Sciatic nerve (tissue), 2 donors: ENCODE data around the gene SMIM41. TPM values are rescaled to one million over a fixed set of nuclear protein-coding genes. Genes with fewer than 3 reads are reported as not detected.

Source experiments
- ATAC-seq: fragments of 200-7000 bp; cut with Tn5 transposase; one replicate; pipeline ENCODE4 v1.9.1; 2020; ENCODE audit warnings: mild to moderate bottlenecking, moderate library complexity
- DNase-seq: peaks from one replicate; pipeline ENCODE4 v3.0.0-alpha.2; 2020; ENCODE audit warnings: low spot score
- intact Hi-C: fragments of 100-400 bp; cut with DNase I; formaldehyde crosslinking; loops from one replicate; pipeline ENCODE4 v1.14.2; 2022
- total RNA-seq: library from RNA; stranded (reverse); fragmentation: NEBNext Ultra II Directional; extraction: Animal tissue kit (Norgen Biotek cat#: 25700); gene quantifications from one replicate; pipeline ENCODE4 v1.2.1, GENCODE V29; 2021
- donor health status: DM: no; HTN: no; CAD: no.
- donor health status: DM: no; HTN: no; CAD: no.

Gene SMIM41
- total RNA-seq, 1 donor from 2014 or later, result 12.4 TPM

DNA sequence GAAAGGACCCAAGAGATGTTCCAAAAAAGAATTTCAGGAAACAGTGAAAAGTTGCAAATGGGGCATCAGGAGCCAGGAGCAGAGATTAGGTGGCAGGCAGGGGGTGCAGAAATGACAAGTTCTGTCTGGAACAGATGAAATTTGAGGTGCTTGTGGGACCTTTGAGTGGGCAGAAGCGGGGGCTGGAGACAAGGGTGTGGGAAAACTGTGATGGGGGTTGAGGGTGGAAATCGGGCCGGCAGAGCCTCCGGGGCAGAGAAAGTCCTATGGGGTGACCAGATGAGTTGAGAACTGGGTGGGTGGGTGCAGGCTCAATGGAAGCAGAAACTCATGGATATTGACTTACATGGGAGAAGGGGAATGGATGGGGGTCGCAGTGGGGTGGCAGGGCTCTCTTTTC is 29.8 kb upstream of the SMIM41 start:
- ATAC-seq (no peak), DNase-seq (no peak)
- intact Hi-C loops, result no loop called here

DNA sequence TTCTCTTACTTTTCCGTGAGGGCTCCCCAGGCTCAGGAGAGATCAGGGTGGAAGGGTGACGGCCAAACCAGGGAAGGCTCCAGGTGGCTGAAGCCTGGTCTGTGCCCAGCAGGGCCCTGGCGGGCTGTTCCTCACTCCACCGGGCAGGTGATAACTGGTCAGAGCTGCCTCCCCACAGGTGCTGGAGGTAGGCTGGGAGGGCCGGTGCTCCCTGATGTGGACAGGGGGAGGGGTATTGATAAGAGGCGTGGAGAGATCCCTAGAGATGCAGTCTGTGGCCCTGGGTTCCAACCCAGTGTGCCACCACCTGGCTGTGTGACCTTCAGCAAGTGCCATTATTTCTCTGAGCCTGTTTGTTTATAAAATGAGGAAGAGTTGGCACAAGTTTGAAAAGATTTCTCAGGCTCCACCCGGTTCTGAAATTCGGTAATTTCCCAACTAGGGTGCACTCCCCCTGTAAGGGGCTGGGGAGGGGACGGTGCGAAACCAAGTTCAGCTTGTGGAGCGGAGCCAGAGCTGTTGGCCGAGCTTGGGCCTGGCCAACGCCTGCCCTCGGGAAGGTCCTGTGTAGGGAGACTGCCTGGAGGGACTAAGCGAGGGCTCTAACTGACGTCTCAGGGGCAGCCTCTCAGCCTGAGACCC is 29.3 kb upstream of the SMIM41 start:
- ATAC-seq (peak; percentile 15), DNase-seq (peak; percentile 83)
- intact Hi-C loops, result no loop called here

DNA sequence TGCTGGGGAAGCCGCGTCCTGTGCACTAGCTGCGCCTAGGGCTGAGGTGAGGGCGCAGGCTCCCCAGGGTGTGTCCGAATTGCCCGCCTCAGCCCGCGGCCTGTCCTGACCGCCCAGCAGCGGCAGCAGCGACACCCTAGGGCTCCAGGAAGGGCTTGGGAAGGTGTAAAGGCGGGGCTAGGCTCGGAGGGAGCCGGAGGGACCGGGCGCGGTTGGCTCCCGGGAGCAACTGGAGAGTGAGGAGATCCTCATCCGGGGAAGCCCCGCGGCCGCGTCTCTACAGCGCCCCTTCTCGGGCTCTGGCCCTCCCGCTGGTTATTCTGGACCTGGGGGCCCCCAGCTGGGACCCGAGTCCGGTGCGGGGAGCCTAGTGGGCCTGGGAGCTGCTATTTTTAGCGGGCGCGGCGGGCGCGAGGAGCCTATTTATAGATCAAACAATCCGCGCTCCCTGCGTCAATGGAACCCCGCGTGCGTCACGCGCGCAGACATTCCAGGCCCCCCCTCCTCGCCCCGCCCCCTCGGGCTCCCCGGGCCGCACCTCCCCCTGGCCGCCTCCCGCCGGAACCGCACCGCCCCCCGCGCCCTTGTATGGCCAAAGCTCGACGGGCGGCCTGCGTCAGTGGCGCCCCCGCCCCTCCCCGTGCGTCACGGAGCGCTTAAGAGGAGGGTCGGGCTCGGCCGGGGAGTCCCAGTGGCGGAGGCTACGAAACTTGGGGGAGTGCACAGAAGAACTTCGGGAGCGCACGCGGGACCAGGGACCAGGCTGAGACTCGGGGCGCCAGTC is 28.6 kb upstream of the SMIM41 start, which contains the start of gene NR4A1:
Gene NR4A1 (plus strand): TSS at position 685 of the 784 bp plus-strand sequence. CDS start 2,887 bp downstream, outside the sequence.
- peak; percentile 100 for DNase-seq
- ATAC-seq, result peak; percentile 82
- intact Hi-C loops, result no loop called here

DNA sequence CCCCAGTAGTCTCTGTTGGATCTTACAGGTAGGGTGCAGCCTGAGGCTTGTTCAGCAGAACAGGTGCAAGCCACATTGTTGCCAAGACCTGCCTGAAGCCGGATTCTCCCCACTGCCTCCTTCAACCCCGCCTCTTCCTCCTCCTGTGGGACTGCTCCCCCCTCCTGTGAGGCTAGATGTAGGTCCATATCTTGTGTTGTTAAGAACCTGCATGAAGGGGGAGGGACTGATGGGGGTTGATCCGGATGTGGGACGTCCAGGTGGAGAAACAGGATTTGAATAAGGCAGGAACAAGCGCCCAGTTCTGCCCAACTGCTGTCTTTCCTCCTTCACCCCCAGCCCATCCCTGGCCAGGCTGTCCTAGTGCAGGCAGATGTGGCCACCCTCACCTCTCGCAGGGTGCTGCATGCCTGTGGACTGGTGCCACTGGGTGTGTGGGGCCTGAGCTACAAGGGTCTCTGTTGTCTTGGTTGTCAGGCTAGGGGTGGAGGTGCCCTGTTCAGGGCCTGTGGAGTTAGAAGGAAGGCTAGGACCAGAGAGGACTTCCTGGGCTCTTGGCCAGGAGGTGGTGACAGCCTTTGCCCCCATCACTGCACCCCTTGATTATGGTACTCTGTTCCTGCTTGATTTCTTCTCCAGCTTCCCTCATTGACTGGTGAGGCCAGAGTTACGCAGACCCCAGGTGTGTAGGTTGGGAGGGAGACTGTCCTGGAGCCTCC is 26.9 kb upstream of the SMIM41 start:
- ATAC-seq (no peak), DNase-seq (peak; percentile 65)
- intact Hi-C loops, result no loop called here

DNA sequence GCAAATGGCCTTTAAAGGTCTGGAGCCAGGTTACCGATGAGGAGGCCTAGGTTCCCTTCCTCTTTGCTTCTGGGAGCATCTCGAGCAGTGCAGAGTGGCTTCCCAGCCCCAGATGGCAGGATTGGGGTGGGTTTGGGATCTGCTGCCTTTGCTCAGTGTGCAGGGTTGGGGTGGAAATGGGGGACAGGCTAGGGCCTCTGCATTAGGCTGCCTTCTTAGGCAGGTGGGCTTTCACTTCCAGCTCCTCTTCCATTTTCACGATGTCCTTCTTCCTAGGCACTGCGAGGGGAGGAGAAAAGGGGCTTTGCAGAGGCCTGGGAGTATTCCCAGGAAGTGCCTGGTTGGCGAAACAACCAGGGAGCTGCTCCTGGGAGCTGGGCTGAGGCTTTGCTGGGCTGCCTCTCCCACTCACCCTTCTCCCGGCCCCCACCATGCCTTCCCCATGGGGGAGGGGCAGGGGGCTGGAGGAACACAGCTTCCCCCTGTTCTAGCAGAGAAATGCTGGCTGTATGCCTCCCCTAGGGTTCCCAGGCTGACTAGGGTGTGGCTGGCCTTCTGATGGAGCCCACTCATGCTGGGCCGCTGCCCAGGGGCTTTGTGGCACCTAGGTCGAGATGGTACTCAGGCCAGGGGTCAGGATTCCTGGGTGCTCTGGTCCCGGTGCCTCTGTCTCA is 25.8 kb upstream of the SMIM41 start:
- intact Hi-C loops, result no loop called here
- ATAC-seq (no peak), DNase-seq (peak; percentile 81)

DNA sequence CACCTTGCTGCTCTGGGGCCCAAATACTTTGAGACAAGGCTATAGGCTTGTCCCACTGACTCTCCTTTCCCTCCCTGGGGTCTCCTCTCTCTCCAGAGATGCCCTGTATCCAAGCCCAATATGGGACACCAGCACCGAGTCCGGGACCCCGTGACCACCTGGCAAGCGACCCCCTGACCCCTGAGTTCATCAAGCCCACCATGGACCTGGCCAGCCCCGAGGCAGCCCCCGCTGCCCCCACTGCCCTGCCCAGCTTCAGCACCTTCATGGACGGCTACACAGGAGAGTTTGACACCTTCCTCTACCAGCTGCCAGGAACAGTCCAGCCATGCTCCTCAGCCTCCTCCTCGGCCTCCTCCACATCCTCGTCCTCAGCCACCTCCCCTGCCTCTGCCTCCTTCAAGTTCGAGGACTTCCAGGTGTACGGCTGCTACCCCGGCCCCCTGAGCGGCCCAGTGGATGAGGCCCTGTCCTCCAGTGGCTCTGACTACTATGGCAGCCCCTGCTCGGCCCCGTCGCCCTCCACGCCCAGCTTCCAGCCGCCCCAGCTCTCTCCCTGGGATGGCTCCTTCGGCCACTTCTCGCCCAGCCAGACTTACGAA is 25.2 kb upstream of the SMIM41 start:
- DNase-seq (peak; percentile 80), ATAC-seq (no peak)
- intact Hi-C loops, result no loop called here

DNA sequence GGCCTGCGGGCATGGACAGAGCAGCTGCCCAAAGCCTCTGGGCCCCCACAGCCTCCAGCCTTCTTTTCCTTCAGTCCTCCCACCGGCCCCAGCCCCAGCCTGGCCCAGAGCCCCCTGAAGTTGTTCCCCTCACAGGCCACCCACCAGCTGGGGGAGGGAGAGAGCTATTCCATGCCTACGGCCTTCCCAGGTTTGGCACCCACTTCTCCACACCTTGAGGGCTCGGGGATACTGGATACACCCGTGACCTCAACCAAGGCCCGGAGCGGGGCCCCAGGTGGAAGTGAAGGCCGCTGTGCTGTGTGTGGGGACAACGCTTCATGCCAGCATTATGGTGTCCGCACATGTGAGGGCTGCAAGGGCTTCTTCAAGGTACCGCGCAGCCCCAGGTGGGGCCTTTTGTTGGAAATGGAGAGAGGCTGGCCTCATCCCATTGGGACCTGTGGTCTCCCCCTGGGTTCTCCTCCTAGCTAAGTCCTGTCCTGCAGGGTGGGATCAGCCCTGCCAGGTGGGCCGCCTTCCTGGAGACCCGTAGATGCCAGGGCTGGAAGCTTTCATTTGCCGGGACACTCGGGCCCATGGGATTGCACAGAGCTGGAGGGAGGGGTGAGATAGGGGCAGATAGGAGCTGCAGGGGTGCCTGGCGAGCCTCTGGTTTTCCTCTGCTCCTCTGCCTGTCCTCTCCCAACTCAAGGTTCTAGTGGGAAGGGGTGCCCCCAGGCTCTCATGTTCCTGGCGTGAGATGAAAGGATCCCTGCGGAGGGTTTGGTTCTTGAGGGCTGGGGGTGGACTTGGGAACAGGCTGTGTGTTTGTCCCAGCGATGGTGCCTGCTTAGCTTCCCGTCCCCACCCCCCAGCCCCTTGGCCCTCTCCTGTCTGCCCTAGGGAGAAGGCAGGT is 24.4 kb upstream of the SMIM41 start:
- DNase-seq, result peak; percentile 73
- ATAC-seq, result no peak
- intact Hi-C loops, result no loop called here

DNA sequence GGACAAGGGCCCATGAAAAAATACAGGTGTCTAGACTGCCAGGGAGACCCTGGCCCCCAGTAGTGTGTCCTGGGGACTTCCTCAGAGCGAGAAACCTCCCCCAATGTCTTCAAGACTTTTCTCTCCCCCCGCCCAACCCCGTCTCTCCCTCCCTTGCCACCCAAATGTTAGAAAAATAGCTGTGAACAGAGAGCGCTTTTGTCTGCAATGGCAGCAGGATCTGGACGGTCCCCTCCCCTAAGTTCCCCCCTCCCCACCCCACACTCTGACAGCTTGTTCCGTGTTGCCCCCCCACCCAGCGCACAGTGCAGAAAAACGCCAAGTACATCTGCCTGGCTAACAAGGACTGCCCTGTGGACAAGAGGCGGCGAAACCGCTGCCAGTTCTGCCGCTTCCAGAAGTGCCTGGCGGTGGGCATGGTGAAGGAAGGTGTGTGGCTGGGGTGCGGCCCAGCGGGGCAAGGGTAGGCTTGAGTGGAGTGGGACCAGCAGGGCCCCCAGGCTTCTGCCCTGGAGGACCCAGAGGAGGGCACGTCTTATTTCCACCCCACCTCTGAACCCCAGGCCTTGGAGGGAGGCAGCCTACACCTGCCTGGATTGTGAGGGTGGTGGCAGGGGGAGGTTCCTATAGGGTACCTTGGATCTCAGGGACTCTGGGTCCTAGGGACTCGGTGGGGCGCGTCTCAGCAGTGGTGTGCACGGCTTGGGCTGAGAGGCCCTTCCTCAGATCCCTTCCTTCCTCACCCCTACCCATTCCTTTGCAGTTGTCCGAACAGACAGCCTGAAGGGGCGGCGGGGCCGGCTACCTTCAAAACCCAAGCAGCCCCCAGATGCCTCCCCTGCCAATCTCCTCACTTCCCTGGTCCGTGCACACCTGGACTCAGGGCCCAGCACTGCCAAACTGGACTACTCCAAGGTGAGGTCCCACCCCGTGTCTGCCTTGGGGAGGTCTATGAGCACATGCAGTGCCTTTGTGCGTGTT is 23.5 kb upstream of the SMIM41 start:
- intact Hi-C loops, result no loop called here
- ATAC-seq (peak; percentile 0), DNase-seq (peak; percentile 81)

DNA sequence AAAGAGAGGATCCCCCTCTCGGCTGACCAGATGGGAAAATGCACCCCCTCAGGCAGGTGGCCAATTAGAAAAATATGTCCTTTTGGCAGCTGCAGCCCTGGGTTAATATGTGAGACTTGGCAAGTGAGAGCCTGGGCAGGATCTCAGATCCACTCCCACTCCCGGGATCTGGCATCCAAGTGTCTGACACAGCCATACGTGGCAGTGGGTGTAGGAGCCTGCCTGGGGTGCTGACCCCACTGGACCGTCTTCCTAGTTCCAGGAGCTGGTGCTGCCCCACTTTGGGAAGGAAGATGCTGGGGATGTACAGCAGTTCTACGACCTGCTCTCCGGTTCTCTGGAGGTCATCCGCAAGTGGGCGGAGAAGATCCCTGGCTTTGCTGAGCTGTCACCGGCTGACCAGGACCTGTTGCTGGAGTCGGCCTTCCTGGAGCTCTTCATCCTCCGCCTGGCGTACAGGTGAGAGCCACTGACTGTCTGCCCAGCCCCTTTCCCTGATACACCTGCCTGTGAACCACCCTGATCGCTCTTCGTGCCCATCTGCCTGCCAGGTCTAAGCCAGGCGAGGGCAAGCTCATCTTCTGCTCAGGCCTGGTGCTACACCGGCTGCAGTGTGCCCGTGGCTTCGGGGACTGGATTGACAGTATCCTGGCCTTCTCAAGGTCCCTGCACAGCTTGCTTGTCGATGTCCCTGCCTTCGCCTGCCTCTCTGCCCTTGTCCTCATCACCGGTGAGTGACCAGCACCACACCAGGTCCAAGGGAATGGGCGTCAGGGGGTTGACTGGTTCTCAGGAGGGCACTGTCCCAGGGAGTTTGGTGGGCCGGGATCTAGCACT is 22.5 kb upstream of the SMIM41 start:
- intact Hi-C loops, result no loop called here
- peak; percentile 71 for DNase-seq
- peak; percentile 1 for ATAC-seq

DNA sequence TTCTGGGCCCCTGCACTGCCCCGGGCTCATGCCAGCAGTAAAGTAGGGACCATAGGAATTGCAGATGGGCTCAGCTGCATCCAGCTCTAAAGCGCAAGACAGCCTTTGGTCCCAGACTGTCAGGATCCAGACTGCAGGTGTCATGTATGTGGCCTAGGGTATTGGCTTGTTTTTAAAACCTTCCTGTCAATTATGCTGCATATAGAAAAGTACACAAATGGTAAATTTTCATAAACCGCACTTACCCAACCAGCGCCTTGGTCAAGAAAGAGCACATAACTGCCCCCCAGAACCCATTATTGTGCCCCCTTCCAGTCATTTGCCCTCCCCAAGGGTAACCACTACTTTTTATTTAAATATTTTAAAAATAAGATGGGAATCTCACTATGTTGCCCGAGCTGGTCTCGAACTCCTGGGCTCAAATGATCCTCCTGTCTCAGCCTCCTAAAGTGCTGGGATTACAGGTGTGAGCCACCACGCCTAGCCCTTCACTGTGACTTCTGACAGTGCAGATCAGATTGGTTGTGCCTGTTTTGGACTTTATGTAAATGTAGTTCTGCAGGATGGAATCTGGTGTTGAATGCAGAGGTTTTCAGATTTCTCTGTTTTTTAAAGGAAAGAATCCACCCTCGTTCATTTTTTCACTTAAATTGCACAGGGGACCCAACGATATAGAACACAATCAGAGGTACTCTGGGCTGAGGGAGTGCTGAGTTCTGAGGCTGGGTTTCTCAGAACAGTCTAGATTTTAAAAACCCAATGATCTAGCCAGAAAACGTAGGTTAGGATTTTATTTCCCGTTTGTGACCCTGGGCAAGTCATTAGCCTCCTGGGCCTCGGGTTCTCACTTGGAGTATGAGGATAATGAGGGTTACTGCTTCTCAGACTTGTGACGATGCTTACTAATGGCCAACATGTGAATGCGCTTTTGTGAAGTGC is 21.6 kb upstream of the SMIM41 start:
- ATAC-seq (no peak), DNase-seq (no peak)
- intact Hi-C loops, result no loop called here

DNA sequence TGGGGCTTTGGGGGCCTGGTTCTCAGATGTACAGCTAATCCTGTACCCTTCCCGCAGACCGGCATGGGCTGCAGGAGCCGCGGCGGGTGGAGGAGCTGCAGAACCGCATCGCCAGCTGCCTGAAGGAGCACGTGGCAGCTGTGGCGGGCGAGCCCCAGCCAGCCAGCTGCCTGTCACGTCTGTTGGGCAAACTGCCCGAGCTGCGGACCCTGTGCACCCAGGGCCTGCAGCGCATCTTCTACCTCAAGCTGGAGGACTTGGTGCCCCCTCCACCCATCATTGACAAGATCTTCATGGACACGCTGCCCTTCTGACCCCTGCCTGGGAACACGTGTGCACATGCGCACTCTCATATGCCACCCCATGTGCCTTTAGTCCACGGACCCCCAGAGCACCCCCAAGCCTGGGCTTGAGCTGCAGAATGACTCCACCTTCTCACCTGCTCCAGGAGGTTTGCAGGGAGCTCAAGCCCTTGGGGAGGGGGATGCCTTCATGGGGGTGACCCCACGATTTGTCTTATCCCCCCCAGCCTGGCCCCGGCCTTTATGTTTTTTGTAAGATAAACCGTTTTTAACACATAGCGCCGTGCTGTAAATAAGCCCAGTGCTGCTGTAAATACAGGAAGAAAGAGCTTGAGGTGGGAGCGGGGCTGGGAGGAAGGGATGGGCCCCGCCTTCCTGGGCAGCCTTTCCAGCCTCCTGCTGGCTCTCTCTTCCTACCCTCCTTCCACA is 20.7 kb upstream of the SMIM41 start:
- intact Hi-C loops, result no loop called here
- DNase-seq, result peak; percentile 80
- peak; percentile 5 for ATAC-seq

DNA sequence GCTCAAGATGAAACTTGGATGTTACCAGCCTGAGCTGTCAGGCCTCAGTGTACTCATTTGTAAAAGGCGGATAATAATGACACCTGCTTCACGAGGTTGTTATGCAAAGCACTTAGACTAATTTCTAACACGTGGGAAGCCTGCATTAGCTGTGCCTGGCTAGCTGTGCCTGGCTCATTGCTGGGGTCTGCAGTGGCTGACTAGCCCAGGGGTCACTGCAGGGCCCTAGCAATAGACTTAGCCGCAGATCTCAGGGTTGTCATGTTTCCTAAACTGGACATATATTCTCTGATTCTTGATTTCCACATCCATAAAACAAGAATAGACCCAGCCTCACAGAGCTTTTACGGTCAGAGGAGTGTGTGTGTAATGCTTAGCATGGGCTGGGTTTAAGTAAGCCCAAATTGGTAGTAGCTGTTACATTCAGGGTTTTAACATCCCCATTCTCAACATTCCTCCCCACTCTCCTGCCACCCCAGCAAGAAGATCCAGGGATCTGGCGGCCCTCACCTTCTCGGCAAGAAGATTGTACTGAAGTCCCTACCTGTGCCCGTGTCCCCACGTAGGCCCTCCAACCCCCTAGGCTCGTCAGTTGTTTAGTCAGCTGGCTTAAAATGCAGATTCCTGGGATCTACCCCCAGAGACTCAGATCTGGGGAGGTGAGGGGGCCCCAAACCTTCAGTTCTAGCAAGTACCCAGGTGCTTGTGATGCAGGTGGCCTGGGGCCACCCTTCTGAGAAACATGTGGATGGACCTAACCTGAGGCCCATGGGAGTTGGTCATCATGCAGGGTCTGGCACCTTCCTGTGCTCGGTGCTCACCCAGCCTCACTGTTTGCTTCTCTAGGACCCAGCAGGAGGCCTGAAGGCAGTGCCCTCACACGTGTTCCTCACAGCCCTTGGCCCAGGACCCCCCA is 19.7 kb upstream of the SMIM41 start:
- no peak for DNase-seq
- intact Hi-C loops, result no loop called here
- peak; percentile 7 for ATAC-seq

DNA sequence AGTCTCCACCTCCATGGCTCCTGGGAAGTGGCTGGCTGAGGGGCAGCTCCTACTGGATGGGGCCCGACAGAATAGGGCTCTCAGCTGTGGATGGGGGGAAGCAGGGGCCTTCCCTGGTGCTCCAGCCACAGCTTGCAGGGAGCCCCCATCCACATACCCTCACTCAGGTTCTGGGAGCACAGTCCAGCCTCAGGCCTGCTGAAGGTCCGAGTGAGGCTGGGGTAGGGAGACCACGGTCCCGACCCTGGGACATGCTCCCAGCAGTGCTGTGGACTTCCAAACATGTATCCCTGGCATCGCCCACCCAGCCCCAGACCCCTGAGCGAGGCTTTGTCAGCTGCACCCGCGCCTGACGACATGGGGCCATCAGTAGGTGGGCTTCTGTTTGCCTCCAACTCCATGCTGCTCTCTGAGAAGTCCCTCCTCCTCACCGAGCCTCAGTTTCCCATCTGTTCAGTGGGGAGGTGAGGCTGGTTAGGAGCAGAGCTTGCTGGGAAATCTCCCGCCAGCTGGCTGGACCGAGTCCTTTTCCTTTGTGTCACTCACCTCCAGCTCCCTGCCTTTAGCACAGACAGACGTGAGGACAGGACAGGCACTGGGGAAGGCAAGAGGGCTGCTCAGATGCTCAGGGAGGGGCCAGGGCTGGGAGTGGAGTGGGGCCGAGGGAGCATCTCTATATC is 18.9 kb upstream of the SMIM41 start:
- DNase-seq (peak; percentile 63), ATAC-seq (peak; percentile 0)
- intact Hi-C loops, result no loop called here
